ENCODE results near the gene BRPF1. TPM values are rescaled to one million over a fixed set of nuclear protein-coding genes. Genes with fewer than 3 reads are reported as not detected.

BRPF1 gene
- total RNA-seq, 2 experiments from 2014 or later = 51.3 to 51.6 TPM

GRCh38 chr3:9779721-9780457 is 48.4 kb downstream of the BRPF1 start:
- Mint-ChIP-seq H3K4me1 (peaks cover 52% of the 10 kb centered on the region), H3K9me3 (no peaks in the 10 kb centered on the region), H3K4me3 (peak overlapping the region; percentile 35), H3K27ac (peak overlapping the region; percentile 91), H3K27me3 (no peaks in the 10 kb centered on the region), H3K36me3 (ENCODE audit: low read depth) (peaks cover 43% of the 10 kb centered on the region)
- CTCF ChIA-PET = interaction anchor here (0.8 to 1.5 kb wide), 3 partner anchors 10 to 14 kb away, joined by 3 to 5 read pairs (median 4); partner anchors contain the start of genes ARPC4 and TADA3
- POLR2A ChIA-PET = no interaction called here
- peak; percentile 45 for DNase-seq

GRCh38 chr3:9780458-9780812 is 48.9 kb downstream of the BRPF1 start:
- POLR2A ChIA-PET = no interaction called here
- CTCF ChIA-PET = interaction anchor here (0.6 to 1.8 kb wide), 5 partner anchors 9 to 49 kb away, joined by 3 to 5 read pairs (median 3); partner anchors contain the start of genes ARPC4 and TADA3
- peaks cover 52% of the 10 kb centered on the region for H3K4me1 Mint-ChIP-seq
- peak overlapping the region; percentile 35 for H3K4me3 Mint-ChIP-seq
- peaks cover 49% of the 10 kb centered on the region for H3K36me3 Mint-ChIP-seq (ENCODE audit: low read depth)
- no peaks in the 10 kb centered on the region for H3K9me3 Mint-ChIP-seq
- DNase-seq = no peak
- H3K27me3 Mint-ChIP-seq = no peaks in the 10 kb centered on the region
- peak overlapping the region; percentile 91 for H3K27ac Mint-ChIP-seq

- POLR2A ChIA-PET = no interaction called here
- peaks cover 51% of the 10 kb centered on the region for H3K36me3 Mint-ChIP-seq (ENCODE audit: low read depth)
- no peak overlapping the region for H3K4me3 Mint-ChIP-seq
- CTCF ChIA-PET = interaction anchor here (0.6 to 1.8 kb wide), 4 partner anchors 9 to 50 kb away, joined by 3 to 5 read pairs (median 4); no protein-coding TSS in a partner anchor
- H3K27me3 Mint-ChIP-seq = no peaks in the 10 kb centered on the region
- peaks cover 54% of the 10 kb centered on the region for H3K4me1 Mint-ChIP-seq
- DNase-seq = no peak
- H3K27ac Mint-ChIP-seq = peak overlapping the region; percentile 91
- no peaks in the 10 kb centered on the region for H3K9me3 Mint-ChIP-seq
Observed at GRCh38 chr3:9780910-9781309, 49.4 kb downstream of the BRPF1 start.

GRCh38 chr3:9781551-9781950 is 50.0 kb downstream of the BRPF1 start:
- ChIA-PET CTCF (interaction anchor here (0.7 to 1.8 kb wide), 4 partner anchors 10 to 51 kb away, joined by 3 read pairs; no protein-coding TSS in a partner anchor), POLR2A (no interaction called here)
- DNase-seq = no peak
- peak overlapping the region; percentile 6 for H3K27ac Mint-ChIP-seq
- H3K27me3 Mint-ChIP-seq = no peaks in the 10 kb centered on the region
- no peak overlapping the region for H3K4me3 Mint-ChIP-seq
- H3K9me3 Mint-ChIP-seq = no peaks in the 10 kb centered on the region
- H3K36me3 Mint-ChIP-seq (ENCODE audit: low read depth) = peaks cover 56% of the 10 kb centered on the region
- H3K4me1 Mint-ChIP-seq = peaks cover 58% of the 10 kb centered on the region

- Mint-ChIP-seq H3K4me3 (no peak overlapping the region), H3K27me3 (no peaks in the 10 kb centered on the region), H3K9me3 (no peaks in the 10 kb centered on the region), H3K27ac (peak overlapping the region; percentile 63), H3K4me1 (peaks cover 60% of the 10 kb centered on the region), H3K36me3 (ENCODE audit: low read depth) (peaks cover 60% of the 10 kb centered on the region)
- DNase-seq = no peak
- POLR2A ChIA-PET = no interaction called here
- CTCF ChIA-PET = interaction anchor here (0.6 to 1.8 kb wide), 6 partner anchors 9 to 205 kb away, joined by 3 to 4 read pairs (median 3); partner anchors contain the start of gene EMC3
Observed at GRCh38 chr3:9781978-9782603, 50.6 kb downstream of the BRPF1 start.

GRCh38 chr3:9782770-9783169 is 51.2 kb downstream of the BRPF1 start:
- DNase-seq = no peak
- POLR2A ChIA-PET = no interaction called here
- peaks cover 65% of the 10 kb centered on the region for H3K36me3 Mint-ChIP-seq (ENCODE audit: low read depth)

GRCh38 chr3:9783954-9784353 is 52.4 kb downstream of the BRPF1 start:
- POLR2A ChIA-PET = no interaction called here
- H3K9me3 Mint-ChIP-seq = no peaks in the 10 kb centered on the region

More at GRCh38 chr3:9782770-9783169, 51.2 kb downstream of the BRPF1 start:
- H3K27ac Mint-ChIP-seq = no peak overlapping the region
- CTCF ChIA-PET = interaction anchor here (0.6 to 1.2 kb wide), 5 partner anchors 16 to 294 kb away, joined by 3 to 4 read pairs (median 3); partner anchors contain the start of gene EMC3
- H3K27me3 Mint-ChIP-seq = no peaks in the 10 kb centered on the region
- no peak overlapping the region for H3K4me3 Mint-ChIP-seq
- H3K9me3 Mint-ChIP-seq = no peaks in the 10 kb centered on the region
- peaks cover 64% of the 10 kb centered on the region for H3K4me1 Mint-ChIP-seq

GRCh38 chr3:9784965-9785364 is 53.4 kb downstream of the BRPF1 start:
- no peak for DNase-seq
- Mint-ChIP-seq H3K36me3 (ENCODE audit: low read depth) (peaks cover 70% of the 10 kb centered on the region), H3K9me3 (no peaks in the 10 kb centered on the region), H3K4me3 (no peak overlapping the region), H3K27me3 (no peaks in the 10 kb centered on the region), H3K4me1 (peaks cover 58% of the 10 kb centered on the region), H3K27ac (no peak overlapping the region)
- ChIA-PET CTCF (interaction anchor here (2.8 kb wide), 1 partner anchor 9 kb away, joined by 6 read pairs; no protein-coding TSS in a partner anchor), POLR2A (no interaction called here)

More at GRCh38 chr3:9783954-9784353, 52.4 kb downstream of the BRPF1 start:
- no peak for DNase-seq
- H3K4me1 Mint-ChIP-seq = peaks cover 58% of the 10 kb centered on the region
- H3K27me3 Mint-ChIP-seq = no peaks in the 10 kb centered on the region
- H3K36me3 Mint-ChIP-seq (ENCODE audit: low read depth) = peaks cover 67% of the 10 kb centered on the region
- CTCF ChIA-PET = interaction anchor here (1.3 kb wide), 1 partner anchor 9 kb away, joined by 5 read pairs; the partner anchor contains the start of genes ARPC4 and TADA3
- H3K4me3 Mint-ChIP-seq = no peak overlapping the region
- no peak overlapping the region for H3K27ac Mint-ChIP-seq

- Mint-ChIP-seq H3K4me1 (peaks cover 58% of the 10 kb centered on the region), H3K4me3 (no peak overlapping the region), H3K36me3 (ENCODE audit: low read depth) (peaks cover 71% of the 10 kb centered on the region), H3K9me3 (no peaks in the 10 kb centered on the region), H3K27ac (no peak overlapping the region), H3K27me3 (no peaks in the 10 kb centered on the region)
- ChIA-PET CTCF (interaction anchor here (0.8 to 2.8 kb wide), 3 partner anchors 10 to 50 kb away, joined by 3 to 6 read pairs (median 3); no protein-coding TSS in a partner anchor), POLR2A (no interaction called here)
- DNase-seq = no peak
Observed at GRCh38 chr3:9785602-9786001, 54.1 kb downstream of the BRPF1 start.

GRCh38 chr3:9786209-9786739 is 54.7 kb downstream of the BRPF1 start:
- Mint-ChIP-seq H3K9me3 (no peaks in the 10 kb centered on the region), H3K4me1 (peaks cover 59% of the 10 kb centered on the region), H3K27ac (no peak overlapping the region), H3K36me3 (ENCODE audit: low read depth) (peaks cover 67% of the 10 kb centered on the region), H3K27me3 (no peaks in the 10 kb centered on the region), H3K4me3 (no peak overlapping the region)
- POLR2A ChIA-PET = no interaction called here
- no peak for DNase-seq
- CTCF ChIA-PET = interaction anchor here (0.8 to 2.8 kb wide), 3 partner anchors 10 to 51 kb away, joined by 3 to 6 read pairs (median 3); no protein-coding TSS in a partner anchor

- Mint-ChIP-seq H3K4me1 (peaks cover 62% of the 10 kb centered on the region), H3K36me3 (ENCODE audit: low read depth) (peaks cover 67% of the 10 kb centered on the region)
Observed at GRCh38 chr3:9786825-9787669, 55.5 kb downstream of the BRPF1 start.

GRCh38 chr3:9787714-9788113 is 56.2 kb downstream of the BRPF1 start:
- CTCF ChIA-PET = interaction anchor here (0.9 kb wide), 1 partner anchor 11 kb away, joined by 3 read pairs; no protein-coding TSS in a partner anchor
- no peak overlapping the region for H3K4me3 Mint-ChIP-seq
- POLR2A ChIA-PET = no interaction called here
- H3K9me3 Mint-ChIP-seq = no peaks in the 10 kb centered on the region
- no peaks in the 10 kb centered on the region for H3K27me3 Mint-ChIP-seq
- peak overlapping the region; percentile 68 for H3K27ac Mint-ChIP-seq
- peaks cover 55% of the 10 kb centered on the region for H3K4me1 Mint-ChIP-seq
- DNase-seq = no peak
- peaks cover 61% of the 10 kb centered on the region for H3K36me3 Mint-ChIP-seq (ENCODE audit: low read depth)

More at GRCh38 chr3:9786825-9787669, 55.5 kb downstream of the BRPF1 start:
- Mint-ChIP-seq H3K9me3 (no peaks in the 10 kb centered on the region), H3K27me3 (no peaks in the 10 kb centered on the region), H3K4me3 (no peak overlapping the region), H3K27ac (peak overlapping the region; percentile 68)
- no peak for DNase-seq
- ChIA-PET CTCF (interaction anchor here (2.8 kb wide), 1 partner anchor 11 kb away, joined by 6 read pairs; no protein-coding TSS in a partner anchor), POLR2A (no interaction called here)
